ENCODE data around the gene KRTAP20-3. TPM values are rescaled to one million over a fixed set of nuclear protein-coding genes. Genes with fewer than 3 reads are reported as not detected.

KRTAP20-3 gene
- total RNA-seq, 5 donors from 2014 or later (not counting 1 experiment from before 2014, with no cell fraction given) = not detected

DNA sequence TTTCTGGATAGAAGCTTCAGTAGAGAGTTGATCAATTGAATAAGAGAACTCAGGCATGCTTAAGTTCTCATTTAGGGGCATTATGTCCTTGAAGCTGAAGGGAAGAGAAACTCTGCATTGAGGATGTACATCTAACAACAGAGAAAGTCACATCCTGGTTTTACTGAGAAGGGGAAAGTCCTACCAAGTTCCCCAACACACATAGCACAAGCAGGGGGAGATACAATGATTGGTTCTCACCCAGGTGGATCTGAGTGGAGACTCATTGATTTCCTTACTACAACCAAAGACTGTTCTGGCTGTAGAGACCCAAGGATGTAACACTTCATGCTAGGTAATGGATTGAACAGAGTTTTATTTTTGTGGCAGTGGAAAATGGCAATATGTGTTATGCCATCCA, 27.5 kb upstream of the KRTAP20-3 start:
- Histone ChIP-seq H3K36me3 (ENCODE audit: control insufficient read depth in 2 of 2, extremely low read depth in 1 of 2, insufficient read depth in 1 of 2, low read length in 1 of 2) (no peaks in the 10 kb centered on the region), H3K4me3 (ENCODE audit: control insufficient read depth in 1 of 2, extremely low read depth in 1 of 2, low read length in 1 of 2) (no peak overlapping the region), H3K27ac (ENCODE audit: low read length) (no peak overlapping the region), H3K27me3 (replicated peaks in 1 of 2; ENCODE audit: control insufficient read depth in 2 of 2, extremely low read depth in 1 of 2, insufficient read depth in 2 of 2, low read length in 1 of 2) (no peaks in the 10 kb centered on the region), H3K4me1 (ENCODE audit: control insufficient read depth in 1 of 2, extremely low read depth in 1 of 2, insufficient read depth in 2 of 2, low read length in 2 of 2) (no peaks in the 10 kb centered on the region), H3K9me3 (no peaks in the 10 kb centered on the region)
- Mint-ChIP-seq H3K4me3 (no peak overlapping the region), H3K4me1 (no peaks in the 10 kb centered on the region), H3K27ac (no peak overlapping the region), H3K9me3 (peaks cover 4 to 5% (median 4%) of the 10 kb centered on the region in 3 donors), H3K27me3 (peaks cover 0 to 3% of the 10 kb centered on the region in 2 donors), H3K36me3 (no peaks in the 10 kb centered on the region)
- ATAC-seq (replicated peaks in 1 of 4) (no peak), DNase-seq (no peak)
- CTCF ChIA-PET = no interaction called here
- POLR2A ChIA-PET = no interaction called here

DNA sequence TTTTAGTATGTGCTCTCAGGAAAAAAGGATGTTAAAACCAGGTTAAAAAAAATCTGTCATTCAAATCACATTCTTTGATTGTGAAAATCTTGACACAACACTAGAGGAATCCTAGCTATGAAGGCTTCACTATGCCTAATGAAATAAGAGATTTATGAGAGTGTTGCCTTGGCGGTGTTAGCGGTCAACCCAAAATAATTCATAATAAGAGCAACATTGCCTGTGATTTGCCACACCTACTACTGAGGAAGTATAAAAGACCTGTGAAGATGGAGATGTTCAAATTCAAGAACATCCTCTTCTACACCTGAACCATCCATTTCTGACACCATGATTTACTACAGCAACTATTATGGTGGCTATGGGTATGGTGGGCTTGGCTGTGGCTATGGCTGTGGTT, 26.5 kb upstream of the KRTAP20-3 start, which contains the start of gene KRTAP20-1:
KRTAP20-1 (plus strand) TSS at position 301 of the 400 bp plus-strand sequence; CDS start at position 331, 30 bp downstream.
- H3K27me3 Mint-ChIP-seq = peaks cover 0 to 3% of the 10 kb centered on the region in 2 donors
- whole genome bisulfite sequencing (ENCODE audit: insufficient coverage) = no CpG with 5 or more reads among the region's 2 CpGs

GRCh38 chr21:30620080-30620479, 22.6 kb upstream of the KRTAP20-3 start:
- Mint-ChIP-seq H3K9me3 (no peaks in the 10 kb centered on the region), H3K4me1 (no peaks in the 10 kb centered on the region), H3K4me3 (no peak overlapping the region), H3K27me3 (no peaks in the 10 kb centered on the region), H3K36me3 (no peaks in the 10 kb centered on the region), H3K27ac (no peak overlapping the region)
- POLR2A ChIA-PET = no interaction called here
- Histone ChIP-seq H3K27me3 (replicated peaks in 1 of 2; ENCODE audit: control insufficient read depth in 2 of 2, extremely low read depth in 1 of 2, insufficient read depth in 2 of 2, low read length in 1 of 2) (no peaks in the 10 kb centered on the region), H3K4me3 (ENCODE audit: control insufficient read depth in 1 of 2, extremely low read depth in 1 of 2, low read length in 1 of 2) (no peak overlapping the region), H3K9me3 (no peaks in the 10 kb centered on the region), H3K36me3 (ENCODE audit: control insufficient read depth in 2 of 2, extremely low read depth in 1 of 2, insufficient read depth in 1 of 2, low read length in 1 of 2) (no peaks in the 10 kb centered on the region), H3K4me1 (ENCODE audit: control insufficient read depth in 1 of 2, extremely low read depth in 1 of 2, insufficient read depth in 2 of 2, low read length in 2 of 2) (no peaks in the 10 kb centered on the region), H3K27ac (ENCODE audit: low read length) (no peak overlapping the region)
- no peak for ATAC-seq (replicated peaks in 1 of 4)
- CTCF ChIA-PET = no interaction called here
- DNase-seq = no peak

More for the DNA sequence above, 26.5 kb upstream of the KRTAP20-3 start, which contains the start of gene KRTAP20-1:
- CTCF ChIA-PET = no interaction called here
- Histone ChIP-seq H3K9me3 (no peaks in the 10 kb centered on the region), H3K27ac (ENCODE audit: low read length) (no peak within 1 kb of the TSS), H3K4me3 (ENCODE audit: control insufficient read depth in 1 of 2, extremely low read depth in 1 of 2, low read length in 1 of 2) (no peak within 1 kb of the TSS), H3K27me3 (replicated peaks in 1 of 2; ENCODE audit: control insufficient read depth in 2 of 2, extremely low read depth in 1 of 2, insufficient read depth in 2 of 2, low read length in 1 of 2) (no peaks in the 10 kb centered on the region), H3K4me1 (ENCODE audit: control insufficient read depth in 1 of 2, extremely low read depth in 1 of 2, insufficient read depth in 2 of 2, low read length in 2 of 2) (no peaks in the 10 kb centered on the region), H3K36me3 (ENCODE audit: control insufficient read depth in 2 of 2, extremely low read depth in 1 of 2, insufficient read depth in 1 of 2, low read length in 1 of 2) (no peaks in the 10 kb centered on the region)
- peaks cover 0 to under 1% (median 0%) of the 10 kb centered on the region in 3 donors for H3K9me3 Mint-ChIP-seq
- POLR2A ChIA-PET = no interaction called here
- no peak for ATAC-seq (replicated peaks in 1 of 4)
- DNase-seq = no peak
- H3K4me3 Mint-ChIP-seq = no peak within 1 kb of the TSS
- H3K36me3 Mint-ChIP-seq = no peaks in the 10 kb centered on the region
- H3K4me1 Mint-ChIP-seq = no peaks in the 10 kb centered on the region
- H3K27ac Mint-ChIP-seq = no peak within 1 kb of the TSS

DNA sequence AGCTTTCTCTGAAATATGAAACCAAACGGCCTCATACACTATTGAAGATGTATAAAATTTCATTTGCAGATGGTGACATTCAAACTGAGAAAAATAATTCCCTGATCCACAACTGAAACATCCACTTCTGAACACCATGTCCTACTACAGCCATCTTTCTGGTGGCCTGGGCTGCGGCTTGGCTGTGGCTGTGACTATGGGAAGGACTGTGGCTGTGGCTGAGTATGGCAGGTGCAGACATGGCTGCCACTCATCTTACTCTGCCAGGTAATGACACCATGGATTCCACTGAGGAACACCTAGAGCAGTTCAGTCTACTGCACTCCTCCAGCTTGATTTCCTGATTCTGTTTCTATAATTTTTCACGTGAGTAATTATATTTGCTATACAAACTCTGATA, 22.1 kb upstream of the KRTAP20-3 start, which contains the start of gene KRTAP20-4:
KRTAP20-4 (plus strand) TSS at position 106 of the 400 bp plus-strand sequence.
- Mint-ChIP-seq H3K4me1 (no peaks in the 10 kb centered on the region), H3K9me3 (no peaks in the 10 kb centered on the region), H3K27ac (no peak within 1 kb of the TSS), H3K4me3 (no peak within 1 kb of the TSS), H3K36me3 (no peaks in the 10 kb centered on the region), H3K27me3 (no peaks in the 10 kb centered on the region)
- DNase-seq (no peak), ATAC-seq (replicated peaks in 1 of 4) (no peak)
- H3K9me3 ChIP-seq = no peaks in the 10 kb centered on the region
- no peaks in the 10 kb centered on the region for H3K27me3 ChIP-seq (replicated peaks in 1 of 2; ENCODE audit: control insufficient read depth in 2 of 2, extremely low read depth in 1 of 2, insufficient read depth in 2 of 2, low read length in 1 of 2)
- WGBS (ENCODE audit: insufficient coverage) = no CpG with 5 or more reads among the region's 3 CpGs
- H3K27ac ChIP-seq (ENCODE audit: low read length) = no peak within 1 kb of the TSS
- CTCF ChIA-PET = no interaction called here
- no peaks in the 10 kb centered on the region for H3K4me1 ChIP-seq (ENCODE audit: control insufficient read depth in 1 of 2, extremely low read depth in 1 of 2, insufficient read depth in 2 of 2, low read length in 2 of 2)
- POLR2A ChIA-PET = no interaction called here
- H3K36me3 ChIP-seq (ENCODE audit: control insufficient read depth in 2 of 2, extremely low read depth in 1 of 2, insufficient read depth in 1 of 2, low read length in 1 of 2) = no peaks in the 10 kb centered on the region
- no peak within 1 kb of the TSS for H3K4me3 ChIP-seq (ENCODE audit: control insufficient read depth in 1 of 2, extremely low read depth in 1 of 2, low read length in 1 of 2)

DNA sequence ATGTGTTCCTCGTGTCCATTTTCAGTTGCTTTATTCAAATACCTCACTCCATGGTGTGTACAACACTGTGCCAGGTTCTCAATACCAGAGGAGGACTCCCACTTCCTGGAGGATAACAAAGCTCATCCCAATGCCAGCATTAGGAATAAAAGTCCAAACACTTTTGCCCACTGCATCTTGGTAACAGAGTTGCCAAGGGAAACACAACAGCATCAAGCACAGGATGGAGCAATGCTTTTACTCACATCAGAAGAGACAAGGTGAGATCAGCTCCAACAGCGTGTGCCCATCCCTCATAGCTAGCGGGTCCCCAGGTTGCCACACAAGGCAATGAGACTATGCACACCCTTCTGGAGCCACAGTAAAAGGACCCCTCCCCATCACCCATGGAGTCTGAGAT, 19.3 kb upstream of the KRTAP20-3 start:
- WGBS (ENCODE audit: insufficient coverage) = 67% methylated on average over 2 of the region's 3 CpGs
- H3K9me3 Mint-ChIP-seq = peaks cover 0 to 3% (median 0%) of the 10 kb centered on the region in 3 donors
- no peaks in the 10 kb centered on the region for H3K36me3 Mint-ChIP-seq

DNA sequence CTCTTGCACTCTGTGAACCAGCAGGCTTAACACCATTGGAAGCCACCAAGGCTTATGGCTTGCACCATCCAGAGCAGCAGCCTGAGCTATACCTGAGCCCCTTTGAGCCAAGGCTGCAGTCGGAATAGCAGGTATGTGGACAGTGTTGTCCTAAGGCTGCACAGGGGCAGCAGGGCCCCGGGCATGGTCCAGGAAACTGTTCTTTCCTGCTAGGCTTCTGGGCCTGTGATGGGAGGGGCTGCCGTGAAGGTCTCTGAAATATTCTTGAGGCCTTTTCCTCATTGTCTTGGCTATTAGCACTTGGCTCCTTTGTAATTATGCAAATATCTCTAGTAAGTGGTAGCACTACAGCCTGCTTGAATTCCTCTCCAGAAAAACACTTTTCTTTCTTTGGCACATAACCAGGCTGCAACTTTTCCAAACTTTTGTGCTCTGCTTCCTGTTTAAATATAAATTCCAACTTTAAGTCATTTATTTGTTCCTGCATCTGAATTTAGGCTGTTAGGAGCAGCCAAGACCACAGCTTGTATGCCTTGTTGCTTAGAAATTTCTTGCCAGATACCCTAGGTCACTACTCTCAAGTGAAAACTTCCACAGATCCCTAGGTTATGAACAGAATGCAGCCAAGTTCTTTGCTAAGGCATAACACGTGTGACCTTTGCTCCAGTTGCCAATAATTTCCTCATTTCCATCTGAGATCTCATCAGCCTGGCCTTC, 17.1 kb upstream of the KRTAP20-3 start:
- H3K36me3 Mint-ChIP-seq = no peaks in the 10 kb centered on the region
- ChIA-PET POLR2A (no interaction called here), CTCF (interaction anchor here in 1 of 2 donors (0.6 kb wide), 1 partner anchor 457 kb away, joined by 3 read pairs; no protein-coding TSS in a partner anchor)
- Histone ChIP-seq H3K36me3 (ENCODE audit: control insufficient read depth in 2 of 2, extremely low read depth in 1 of 2, insufficient read depth in 1 of 2, low read length in 1 of 2) (no peaks in the 10 kb centered on the region), H3K9me3 (peaks cover 2% of the 10 kb centered on the region), H3K27ac (ENCODE audit: low read length) (no peak overlapping the region), H3K27me3 (replicated peaks in 1 of 2; ENCODE audit: control insufficient read depth in 2 of 2, extremely low read depth in 1 of 2, insufficient read depth in 2 of 2, low read length in 1 of 2) (no peaks in the 10 kb centered on the region), H3K4me1 (ENCODE audit: control insufficient read depth in 1 of 2, extremely low read depth in 1 of 2, insufficient read depth in 2 of 2, low read length in 2 of 2) (no peaks in the 10 kb centered on the region), H3K4me3 (ENCODE audit: control insufficient read depth in 1 of 2, extremely low read depth in 1 of 2, low read length in 1 of 2) (no peak overlapping the region)
- peaks cover 0 to 3% (median 0%) of the 10 kb centered on the region in 3 donors for H3K9me3 Mint-ChIP-seq
- H3K4me3 Mint-ChIP-seq = no peak overlapping the region
- 64% methylated on average over 3 of the region's 4 CpGs for WGBS (ENCODE audit: insufficient coverage)
- no peaks in the 10 kb centered on the region for H3K27me3 Mint-ChIP-seq
- no peak overlapping the region for H3K27ac Mint-ChIP-seq
- ATAC-seq (replicated peaks in 1 of 4) (no peak), DNase-seq (no peak)
- H3K4me1 Mint-ChIP-seq = no peaks in the 10 kb centered on the region

More for the DNA sequence above, 19.3 kb upstream of the KRTAP20-3 start:
- H3K9me3 ChIP-seq = peaks cover 2% of the 10 kb centered on the region
- H3K27me3 Mint-ChIP-seq = no peaks in the 10 kb centered on the region
- H3K4me1 ChIP-seq (ENCODE audit: control insufficient read depth in 1 of 2, extremely low read depth in 1 of 2, insufficient read depth in 2 of 2, low read length in 2 of 2) = no peaks in the 10 kb centered on the region
- DNase-seq = no peak
- H3K4me1 Mint-ChIP-seq = no peaks in the 10 kb centered on the region
- no peak overlapping the region for H3K27ac ChIP-seq (ENCODE audit: low read length)
- no peak for ATAC-seq (replicated peaks in 1 of 4)
- H3K36me3 ChIP-seq (ENCODE audit: control insufficient read depth in 2 of 2, extremely low read depth in 1 of 2, insufficient read depth in 1 of 2, low read length in 1 of 2) = no peaks in the 10 kb centered on the region
- ChIA-PET POLR2A (no interaction called here), CTCF (no interaction called here)
- H3K27ac Mint-ChIP-seq = no peak overlapping the region
- no peak overlapping the region for H3K4me3 Mint-ChIP-seq
- H3K27me3 ChIP-seq (replicated peaks in 1 of 2; ENCODE audit: control insufficient read depth in 2 of 2, extremely low read depth in 1 of 2, insufficient read depth in 2 of 2, low read length in 1 of 2) = no peaks in the 10 kb centered on the region
- no peak overlapping the region for H3K4me3 ChIP-seq (ENCODE audit: control insufficient read depth in 1 of 2, extremely low read depth in 1 of 2, low read length in 1 of 2)
